Smooth muscle cell (in vitro differentiated cells): ENCODE data around the gene CTBP1. TPM values are rescaled to one million over a fixed set of nuclear protein-coding genes. Genes with fewer than 3 reads are reported as not detected.

Source experiments
- DNase-seq: peaks from one replicate; lab custom pipeline; 2025; ENCODE audit not compliant: unreplicated experiment; lab: John Stamatoyannopoulos, UW
- H2AFZ ChIP-seq: fragments of 200-600 bp; sonication (generic); 2 replicates; pipeline ENCODE4 v1.6.0; 2016; ENCODE audit warnings: antibody characterized with exemption, low read depth, mild to moderate bottlenecking
- H3F3A ChIP-seq: fragments of 200-600 bp; sonication (generic); 2 replicates; pipeline ENCODE4 v1.6.0; 2017; ENCODE audit warnings: antibody characterized with exemption, low read depth
- H3K27ac ChIP-seq: fragments of 200-600 bp; sonication (generic); 2 replicates; pipeline ENCODE4 v1.5.1; 2016; ENCODE audit warnings: low read depth, mild to moderate bottlenecking
- H3K27me3 ChIP-seq: fragments of 200-600 bp; sonication (generic); 2 replicates; pipeline ENCODE4 v1.6.1; 2016; ENCODE audit warnings: low read depth, mild to moderate bottlenecking
- H3K36me3 ChIP-seq: fragments of 200-600 bp; sonication (generic); 2 replicates; pipeline ENCODE4 v1.5.1; 2016; ENCODE audit warnings: low read depth
- H3K4me1 ChIP-seq: fragments of 200-600 bp; sonication (generic); 2 replicates; pipeline ENCODE4 v1.5.1; 2016; ENCODE audit warnings: low read depth
- H3K4me2 ChIP-seq: fragments of 200-600 bp; sonication (generic); 2 replicates; pipeline ENCODE4 v1.6.0; 2016; ENCODE audit warnings: mild to moderate bottlenecking
- H3K4me3 ChIP-seq: fragments of 200-600 bp; sonication (generic); 2 replicates; pipeline ENCODE4 v1.5.1; 2016; ENCODE audit warnings: mild to moderate bottlenecking
- H3K79me2 ChIP-seq: fragments of 200-600 bp; sonication (generic); 2 replicates; pipeline ENCODE4 v1.6.0; 2016; ENCODE audit warnings: low read depth, mild to moderate bottlenecking
- H3K9ac ChIP-seq: fragments of 200-600 bp; sonication (generic); 2 replicates; pipeline ENCODE4 v1.6.0; 2016; ENCODE audit warnings: low read depth
- H3K9me3 ChIP-seq: fragments of 200-600 bp; sonication (generic); replicated peaks from 2 replicates; pipeline ENCODE4 v1.5.1; 2016; ENCODE audit warnings: low read depth
- H4K20me1 ChIP-seq: fragments of 200-600 bp; sonication (generic); 2 replicates; pipeline ENCODE4 v1.6.0; 2016; ENCODE audit warnings: low read depth
- WGBS: methylation state at CpG from one replicate; pipeline ENCODE4 v1.1.7; 2016; ENCODE audit warnings: low lambda C conversion rate; 5-methylcytosine and 5-hydroxymethylcytosine counted together
- polyA plus RNA-seq: library from polyadenylated mRNA; unstranded; fragments of >200 nt; fragmentation: Nextera tagmentation; extraction: Ambion mirVana; gene quantifications from 2 replicates; pipeline ENCODE4 v1.2.1, GENCODE V29; 2016
- total RNA-seq: library from RNA; depleted of rRNA; stranded (reverse); fragments of >200 nt; gene quantifications from 2 replicates; pipeline ENCODE4 v1.2.3, GENCODE V29; 2014
- TF ChIP-seq, protein P1 (sequence below): fragments of 200-600 bp; sonication (generic); IDR thresholded peaks from 2 replicates; pipeline ENCODE4 v1.5.1; 2017; ENCODE audit warnings: borderline replicate concordance, mild to moderate bottlenecking, antibody characterized with exemption; ENCODE audit not compliant: insufficient read depth, poor library complexity, severe bottlenecking

Gene CTBP1
- total and polyA plus RNA-seq, 2 experiments from 2014 or later, result 76.9 to 132 TPM

DNA sequence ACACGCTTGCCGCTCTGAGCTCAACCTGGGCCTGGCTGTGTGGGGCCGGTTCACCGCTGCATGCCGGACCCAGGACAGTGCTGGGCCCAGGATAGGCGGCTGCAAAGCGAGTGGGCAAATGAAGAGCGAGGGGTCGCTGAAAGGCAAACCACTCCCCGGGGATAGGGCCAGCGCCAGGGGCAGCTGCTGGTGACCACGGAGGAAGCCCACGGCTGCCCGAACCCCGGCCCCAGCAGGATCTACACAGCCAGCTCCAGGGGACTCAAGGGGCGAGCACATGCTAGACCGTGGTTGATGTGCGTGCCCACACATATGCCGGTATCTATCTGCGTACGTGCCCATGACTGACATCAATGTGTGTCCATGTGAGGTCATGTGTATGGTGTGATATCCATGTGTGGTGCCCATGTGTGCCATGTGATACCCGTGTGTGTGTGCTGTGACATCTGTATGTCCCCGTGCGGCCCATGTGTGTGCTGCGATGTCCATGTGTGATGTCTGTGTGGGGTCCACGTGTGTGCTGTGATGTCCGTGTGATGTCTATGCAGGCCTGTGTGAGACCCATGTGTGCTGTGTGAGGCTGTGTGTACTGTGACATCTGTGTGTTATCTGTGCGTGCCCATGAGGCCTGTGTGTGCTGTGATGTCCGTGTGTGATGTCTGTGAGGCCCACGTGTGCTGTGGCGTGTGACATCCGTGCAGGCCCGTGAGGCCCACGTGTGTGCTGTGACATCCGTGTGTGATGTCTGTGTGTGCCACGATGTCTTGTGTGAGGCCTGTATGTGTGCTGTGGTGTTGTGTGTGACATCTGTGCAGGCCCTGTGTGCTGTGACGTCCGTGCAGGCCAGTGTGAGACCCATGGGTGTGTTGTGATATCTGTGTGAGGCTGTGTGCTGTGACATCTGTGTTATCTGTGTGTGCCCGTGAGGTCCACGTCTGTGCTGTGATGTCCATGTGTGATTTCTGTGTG is 24.8 kb downstream of the CTBP1 start:
- H3K9me3 ChIP-seq, result no peaks in the 10 kb centered on the region
- no peak overlapping the region for H3K4me3 ChIP-seq
- H4K20me1 ChIP-seq, result peaks cover 64% of the 10 kb centered on the region
- no peaks in the 10 kb centered on the region for H3K79me2 ChIP-seq
- TF ChIP-seq, protein P1, sequence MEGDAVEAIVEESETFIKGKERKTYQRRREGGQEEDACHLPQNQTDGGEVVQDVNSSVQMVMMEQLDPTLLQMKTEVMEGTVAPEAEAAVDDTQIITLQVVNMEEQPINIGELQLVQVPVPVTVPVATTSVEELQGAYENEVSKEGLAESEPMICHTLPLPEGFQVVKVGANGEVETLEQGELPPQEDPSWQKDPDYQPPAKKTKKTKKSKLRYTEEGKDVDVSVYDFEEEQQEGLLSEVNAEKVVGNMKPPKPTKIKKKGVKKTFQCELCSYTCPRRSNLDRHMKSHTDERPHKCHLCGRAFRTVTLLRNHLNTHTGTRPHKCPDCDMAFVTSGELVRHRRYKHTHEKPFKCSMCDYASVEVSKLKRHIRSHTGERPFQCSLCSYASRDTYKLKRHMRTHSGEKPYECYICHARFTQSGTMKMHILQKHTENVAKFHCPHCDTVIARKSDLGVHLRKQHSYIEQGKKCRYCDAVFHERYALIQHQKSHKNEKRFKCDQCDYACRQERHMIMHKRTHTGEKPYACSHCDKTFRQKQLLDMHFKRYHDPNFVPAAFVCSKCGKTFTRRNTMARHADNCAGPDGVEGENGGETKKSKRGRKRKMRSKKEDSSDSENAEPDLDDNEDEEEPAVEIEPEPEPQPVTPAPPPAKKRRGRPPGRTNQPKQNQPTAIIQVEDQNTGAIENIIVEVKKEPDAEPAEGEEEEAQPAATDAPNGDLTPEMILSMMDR, result no peak
- no peak overlapping the region for H3K4me2 ChIP-seq
- no peaks in the 10 kb centered on the region for H3K27me3 ChIP-seq
- H3K4me1 ChIP-seq, result no peaks in the 10 kb centered on the region
- H3F3A ChIP-seq, result no peaks in the 10 kb centered on the region
- no peak overlapping the region for H3K27ac ChIP-seq
- WGBS, result 98% methylated on average over 38 of the region's 40 CpGs
- no peak for DNase-seq
- no peak overlapping the region for H2AFZ ChIP-seq
- H3K36me3 ChIP-seq, result no peaks in the 10 kb centered on the region
- no peak overlapping the region for H3K9ac ChIP-seq

DNA sequence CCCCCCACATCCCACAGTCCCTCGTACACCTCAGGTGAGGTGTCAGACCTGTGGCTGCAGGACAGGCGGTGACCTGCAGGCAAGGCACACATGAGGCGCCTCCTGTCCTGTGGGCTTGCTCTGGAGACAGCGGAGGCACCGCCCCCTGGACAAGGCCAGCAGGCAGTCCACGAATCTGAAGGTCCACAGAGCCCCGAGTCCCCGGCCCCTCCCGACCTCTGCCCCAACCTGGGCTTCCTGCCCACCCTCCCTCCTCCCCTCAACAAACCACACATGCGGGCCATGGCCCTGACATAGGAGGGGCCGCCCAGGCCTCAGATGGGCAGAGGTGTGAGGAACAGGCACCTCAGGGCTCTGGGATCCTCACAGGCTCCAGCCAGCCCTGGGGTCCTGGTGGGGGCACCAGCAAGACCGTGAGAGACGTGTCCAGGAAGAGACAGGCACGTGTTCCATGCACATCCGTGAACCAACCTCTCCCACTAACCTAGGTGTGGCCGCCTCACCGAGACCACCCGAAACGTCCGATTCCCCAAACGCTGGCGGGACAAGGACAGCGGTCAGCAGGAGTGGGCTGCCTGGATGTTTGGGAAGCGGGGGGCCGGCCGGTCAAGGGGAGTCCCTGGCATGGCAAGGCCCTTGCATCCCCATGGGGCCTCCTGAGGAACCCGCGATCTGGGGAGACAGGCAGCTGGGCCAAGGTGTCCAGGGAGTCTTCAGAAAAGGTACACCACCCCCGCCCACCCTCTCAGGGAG is 25.8 kb downstream of the CTBP1 start:
- no peak for DNase-seq
- H3K27ac ChIP-seq, result no peak overlapping the region
- H3K4me1 ChIP-seq, result no peaks in the 10 kb centered on the region
- no peak overlapping the region for H3K4me2 ChIP-seq
- TF ChIP-seq, protein P1, result no peak
- 97% methylated on average over 23 of the region's 29 CpGs for WGBS
- no peaks in the 10 kb centered on the region for H3F3A ChIP-seq
- peaks cover 64% of the 10 kb centered on the region for H4K20me1 ChIP-seq
- no peaks in the 10 kb centered on the region for H3K36me3 ChIP-seq
- H3K9ac ChIP-seq, result no peak overlapping the region
- no peaks in the 10 kb centered on the region for H3K9me3 ChIP-seq
- no peaks in the 10 kb centered on the region for H3K79me2 ChIP-seq
- no peaks in the 10 kb centered on the region for H3K27me3 ChIP-seq
- no peak overlapping the region for H3K4me3 ChIP-seq
- H2AFZ ChIP-seq, result no peak overlapping the region

DNA sequence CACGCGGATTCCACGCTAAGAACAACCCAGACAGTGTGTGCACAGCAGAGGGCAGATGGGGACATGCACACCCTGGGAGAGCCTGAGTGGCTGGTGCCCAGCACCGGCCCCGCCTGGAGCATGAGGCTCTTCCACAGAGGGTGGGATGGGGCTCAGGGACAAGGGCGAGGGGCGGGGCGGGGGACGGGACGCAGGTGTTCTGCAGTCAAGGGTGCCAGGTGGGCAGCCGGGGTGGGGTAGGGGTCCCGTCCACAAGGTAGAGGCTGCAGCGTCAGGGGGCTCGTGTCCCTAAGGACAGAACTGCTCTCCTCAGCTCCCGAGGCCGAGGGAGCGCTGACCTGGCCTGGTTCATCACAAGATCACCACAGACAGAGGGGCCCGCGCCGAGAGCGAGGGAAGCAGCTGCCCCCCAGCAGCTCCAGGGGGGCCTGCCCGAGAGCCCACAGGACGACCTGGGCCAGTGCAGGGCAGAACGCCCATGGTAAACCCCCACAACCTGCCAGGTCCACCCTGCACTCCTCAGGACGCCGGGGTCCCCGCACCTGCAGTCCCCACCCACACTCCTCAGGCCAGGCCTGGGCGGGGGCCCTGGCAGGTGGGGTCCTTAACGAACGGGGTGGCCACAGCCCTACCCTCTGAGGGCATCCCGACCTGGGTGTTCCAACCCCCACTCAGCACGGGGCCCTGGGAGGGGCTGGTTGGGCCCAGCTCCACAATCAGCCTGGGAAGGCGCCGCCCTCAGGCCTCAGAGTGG is 26.7 kb downstream of the CTBP1 start:
- TF ChIP-seq, protein P1, result no peak
- no peaks in the 10 kb centered on the region for H3K9me3 ChIP-seq

More for the DNA sequence above, 26.7 kb downstream of the CTBP1 start:
- Histone ChIP-seq H2AFZ (no peak overlapping the region), H3K4me2 (no peak overlapping the region), H3K36me3 (no peaks in the 10 kb centered on the region), H3K4me3 (no peak overlapping the region), H3K4me1 (no peaks in the 10 kb centered on the region), H3F3A (no peaks in the 10 kb centered on the region), H4K20me1 (peaks cover 65% of the 10 kb centered on the region), H3K27me3 (no peaks in the 10 kb centered on the region), H3K9ac (no peak overlapping the region), H3K79me2 (peaks cover 7% of the 10 kb centered on the region), H3K27ac (no peak overlapping the region)
- WGBS, result 95% methylated on average over 29 of the region's 34 CpGs
- DNase-seq, result no peak
